SK-N-SH treated with all-trans-retinoic acid at 6 μM for 48 hours (cell line): ENCODE data around the gene RNF213.
A peak's percentile ranks its signal among the peaks of the same experiment; 100 is the strongest.

Experiments used
- ATAC-seq: fragments of 200-7000 bp; cut with Tn5 transposase; 3 replicates; pipeline ENCODE4 v1.9.1; 2020; ENCODE audit warnings: mild to moderate bottlenecking, moderate library complexity
- ARNTL ChIP-seq: fragments of 450-650 bp; formaldehyde crosslinking; IDR thresholded peaks from 2 replicates; pipeline ENCODE4 v1.5.0; 2020; ENCODE audit warnings: low read depth, mild to moderate bottlenecking, moderate library complexity, borderline replicate concordance
- BACH2 ChIP-seq: fragments of 250-450 bp; sonication (Bioruptor Pico); IDR thresholded peaks from 2 replicates; pipeline ENCODE4 v1.9.0; 2021; ENCODE audit warnings: mild to moderate bottlenecking, borderline replicate concordance
- CREB5 ChIP-seq: fragments of 250-450 bp; sonication (Bioruptor Pico); IDR thresholded peaks from 2 replicates; pipeline ENCODE4 v1.5.1; 2020; ENCODE audit warnings: low read depth, mild to moderate bottlenecking, moderate library complexity
- CSDC2 ChIP-seq: fragments of 250-450 bp; sonication (Bioruptor Pico); IDR thresholded peaks from 2 replicates; pipeline ENCODE4 v1.5.0; 2020; ENCODE audit warnings: mild to moderate bottlenecking, moderate library complexity
- ESRRG ChIP-seq: fragments of 250-450 bp; sonication (Bioruptor Pico); IDR thresholded peaks from 2 replicates; pipeline ENCODE4 v1.6.1; 2021; ENCODE audit warnings: mild to moderate bottlenecking
- GLIS3 ChIP-seq: fragments of 250-450 bp; sonication (Bioruptor Pico); IDR thresholded peaks from 2 replicates; pipeline ENCODE4 v1.5.0; 2020; ENCODE audit warnings: mild to moderate bottlenecking, moderate library complexity
- ISL1 ChIP-seq: fragments of 250-450 bp; sonication (Bioruptor Pico); IDR thresholded peaks from 2 replicates; pipeline ENCODE4 v2.1.2; 2022; ENCODE audit warnings: mild to moderate bottlenecking, moderate library complexity
- OSR1 ChIP-seq: fragments of 250-450 bp; sonication (Bioruptor Pico); IDR thresholded peaks from 2 replicates; pipeline ENCODE4 v1.8.0; 2022; ENCODE audit warnings: moderate library complexity, mild to moderate bottlenecking, inconsistent platforms
- PATZ1 ChIP-seq: fragments of 250-450 bp; sonication (Bioruptor Pico); IDR thresholded peaks from 2 replicates; pipeline ENCODE4 v1.8.0; 2020; ENCODE audit warnings: mild to moderate bottlenecking, moderate library complexity, borderline replicate concordance
- POU6F1 ChIP-seq: fragments of 250-450 bp; sonication (Bioruptor Pico); IDR thresholded peaks from 2 replicates; pipeline ENCODE4 v1.8.0; 2021; ENCODE audit warnings: low read depth, mild to moderate bottlenecking, moderate library complexity, borderline replicate concordance
- PPARA ChIP-seq: fragments of 250-450 bp; sonication (Bioruptor Pico); IDR thresholded peaks from 2 replicates; pipeline ENCODE4 v1.5.0; 2020; ENCODE audit warnings: mild to moderate bottlenecking, borderline replicate concordance
- RARB ChIP-seq: fragments of 250-450 bp; sonication (Bioruptor Pico); IDR thresholded peaks from 2 replicates; pipeline ENCODE4 v1.8.0; 2021; ENCODE audit warnings: mild to moderate bottlenecking, moderate library complexity
- TCF4 ChIP-seq: fragments of 250-450 bp; sonication (Bioruptor Pico); IDR thresholded peaks from 2 replicates; pipeline ENCODE4 v1.8.0; 2021; ENCODE audit warnings: mild to moderate bottlenecking, moderate library complexity, borderline replicate concordance
- TOX ChIP-seq: fragments of 250-450 bp; sonication (Bioruptor Pico); IDR thresholded peaks from 2 replicates; pipeline ENCODE4 v1.8.0; 2021; ENCODE audit warnings: mild to moderate bottlenecking, moderate library complexity, borderline replicate concordance
- TSHZ2 ChIP-seq: fragments of 250-450 bp; sonication (Bioruptor Pico); IDR thresholded peaks from 2 replicates; pipeline ENCODE4 v1.5.0; 2020; ENCODE audit warnings: mild to moderate bottlenecking, moderate library complexity
- ZC3H10 ChIP-seq: fragments of 250-450 bp; sonication (Bioruptor Pico); IDR thresholded peaks from 2 replicates; pipeline ENCODE4 v1.5.1; 2021; ENCODE audit warnings: mild to moderate bottlenecking, moderate library complexity
- ZFP3 ChIP-seq: fragments of 250-450 bp; sonication (Bioruptor Pico); IDR thresholded peaks from 2 replicates; pipeline ENCODE4 v1.5.0; 2020; ENCODE audit warnings: mild to moderate bottlenecking, moderate library complexity
- ZFP30 ChIP-seq: fragments of 450-650 bp; formaldehyde crosslinking; IDR thresholded peaks from 2 replicates; pipeline ENCODE4 v1.5.0; 2022; ENCODE audit warnings: mild to moderate bottlenecking, moderate library complexity
- ZNF565 ChIP-seq: fragments of 450-650 bp; formaldehyde crosslinking; conservative IDR thresholded peaks from 2 replicates; pipeline ENCODE4 v1.5.0; 2020; ENCODE audit warnings: low read depth, mild to moderate bottlenecking, moderate library complexity
- ZNF70 ChIP-seq: fragments of 450-650 bp; formaldehyde crosslinking; IDR thresholded peaks from 2 replicates; pipeline ENCODE4 v1.5.0; 2020; ENCODE audit warnings: mild to moderate bottlenecking, moderate library complexity

The RNF213 gene

GRCh38 chr17:80425835-80426426 lies 165.3 kb downstream of the RNF213 start:
- TF ChIP-seq ZFP3 (CRISPR knock-in tag) (no peak), ESRRG (CRISPR knock-in tag) (no peak), ARNTL (no peak), TOX (CRISPR knock-in tag) (no peak), CREB5 (CRISPR knock-in tag) (no peak), PATZ1 (CRISPR knock-in tag) (no peak), CSDC2 (CRISPR knock-in tag) (no peak), RARB (CRISPR knock-in tag) (no peak), ZC3H10 (CRISPR knock-in tag) (no peak), OSR1 (CRISPR knock-in tag) (no peak)
- no peak for ATAC-seq

- TF ChIP-seq RARB (CRISPR knock-in tag) (no peak), GLIS3 (CRISPR knock-in tag) (no peak), ZNF565 (no peak), ZFP3 (CRISPR knock-in tag) (no peak), ZNF70 (CRISPR knock-in tag) (no peak), ISL1 (CRISPR knock-in tag) (no peak), BACH2 (CRISPR knock-in tag) (no peak), OSR1 (CRISPR knock-in tag) (no peak), ZC3H10 (CRISPR knock-in tag) (no peak), ESRRG (CRISPR knock-in tag) (no peak), TSHZ2 (CRISPR knock-in tag) (no peak), POU6F1 (CRISPR knock-in tag) (no peak), TCF4 (no peak), ARNTL (no peak), ZFP30 (CRISPR knock-in tag) (no peak)
- peak; percentile 89 for ATAC-seq
These were observed 166.1 kb downstream of the RNF213 start for GRCh38 chr17:80426671-80427326.

- ATAC-seq = no peak
- TF ChIP-seq ZC3H10 (CRISPR knock-in tag) = no peak
- TF ChIP-seq BACH2 (CRISPR knock-in tag) = no peak
- no peak for TF ChIP-seq PPARA (CRISPR knock-in tag)
- TF ChIP-seq TOX (CRISPR knock-in tag) = no peak
- no peak for TF ChIP-seq CREB5 (CRISPR knock-in tag)
- no peak for TF ChIP-seq ZFP3 (CRISPR knock-in tag)
- TF ChIP-seq ESRRG (CRISPR knock-in tag) = no peak
- TF ChIP-seq RARB (CRISPR knock-in tag) = no peak
These were observed 167.0 kb downstream of the RNF213 start for GRCh38 chr17:80427366-80428282.
